CD4-positive, alpha-beta T cell treated with Interleukin-4 for 4 hours (primary cell): Measurements from ENCODE around the gene GABARAPL2.
"Not testable (repeated sequence)": the region's sequence is repeated elsewhere in the genome, so short reads cannot be mapped to it uniquely, and the experiment has no call there.

ENCODE experiments used
- DNase-seq: peaks from one replicate; pipeline ENCODE4 v3.0.0-alpha.2; 2020

The GABARAPL2 gene

GRCh38 chr16:75555707-75556430 is 10.3 kb upstream of the GABARAPL2 start, which contains the start of gene TMEM231:
TSS of gene TMEM231 (minus strand) at chr16:75556252. CDS start at chr16:75556209, 43 bp downstream.
- peak; percentile 96 for DNase-seq

GRCh38 chr16:75556431-75556950 is 9.7 kb upstream of the GABARAPL2 start:
- no peak for DNase-seq

GRCh38 chr16:75558846-75559401 is 7.3 kb upstream of the GABARAPL2 start:
- DNase-seq = no peak

- DNase-seq = no peak
Measured at GRCh38 chr16:75559564-75560372, 6.4 kb upstream of the GABARAPL2 start.

- no peak for DNase-seq
Measured at GRCh38 chr16:75565640-75566039, 539 bp upstream of the GABARAPL2 start.

GRCh38 chr16:75566758-75567255 is 628 bp downstream of the GABARAPL2 start:
- no peak for DNase-seq

- no peak for DNase-seq
Measured at GRCh38 chr16:75567911-75568310, 1.7 kb downstream of the GABARAPL2 start.

GRCh38 chr16:75570396-75571065 is 4.4 kb downstream of the GABARAPL2 start:
- no peak for DNase-seq

GRCh38 chr16:75572864-75573542 is 6.8 kb downstream of the GABARAPL2 start:
- no peak for DNase-seq

GRCh38 chr16:75573955-75574354 is 7.8 kb downstream of the GABARAPL2 start:
- no peak for DNase-seq

- no peak for DNase-seq
Measured at GRCh38 chr16:75575958-75576357, 9.8 kb downstream of the GABARAPL2 start.

- DNase-seq = no peak
Measured at GRCh38 chr16:75576384-75576811, 10.2 kb downstream of the GABARAPL2 start.

GRCh38 chr16:75578212-75578611 is 12.0 kb downstream of the GABARAPL2 start:
- DNase-seq = no peak

- DNase-seq = no peak
Measured at GRCh38 chr16:75578725-75579124, 12.5 kb downstream of the GABARAPL2 start.

- DNase-seq = no peak
Measured at GRCh38 chr16:75579281-75579834, 13.2 kb downstream of the GABARAPL2 start.

- no peak for DNase-seq
Measured at GRCh38 chr16:75584108-75584507, 17.9 kb downstream of the GABARAPL2 start.

- no peak for DNase-seq
Measured at GRCh38 chr16:75588716-75589115, 22.5 kb downstream of the GABARAPL2 start.

GRCh38 chr16:75589306-75589705 is 23.1 kb downstream of the GABARAPL2 start:
- DNase-seq = no peak

- DNase-seq = no peak
Measured at GRCh38 chr16:75590920-75591843, 25.0 kb downstream of the GABARAPL2 start.

GRCh38 chr16:75591927-75592326 is 25.7 kb downstream of the GABARAPL2 start:
- not testable (repeated sequence) for DNase-seq

- no peak for DNase-seq
Measured at GRCh38 chr16:75593308-75593707, 27.1 kb downstream of the GABARAPL2 start.
